Pancreas (tissue), 10 donors: ENCODE data around the gene MAGOH. TPM values are rescaled to one million over a fixed set of nuclear protein-coding genes. Genes with fewer than 3 reads are reported as not detected.

ENCODE experiments used
- ATAC-seq, 4 donors: fragments of 200-7000 bp; cut with Tn5 transposase; one replicate each; pipeline versions ENCODE4 v1.8.0 to v1.9.1; 2020; ENCODE audit warnings: mild to moderate bottlenecking in 4 of 4, moderate library complexity in 4 of 4
- DNase-seq, 6 donors: peaks; one replicate each; pipeline ENCODE4 v3.0.0-alpha.2; 2020
- FAIRE-seq: peaks from 2 replicates; lab custom pipeline; 2012; peaks lifted over from hg19 to GRCh38; lab: Jason Lieb, UNC
- H3K27ac ChIP-seq, 4 donors: fragments of 200-600 bp; sonication (generic); 1 replicate in 3 of 4; 2 replicates in 1 of 4; pipeline versions ENCODE4 v1.5.0 to v1.8.0; 2020
- H3K27me3 ChIP-seq, 4 donors: fragments of 200-600 bp; one replicate each; pipeline ENCODE4 v1.8.0; 2021
- H3K36me3 ChIP-seq, 3 donors: fragments of 200-600 bp; sonication (generic) in 1 of 3; one replicate each; pipeline versions ENCODE4 v1.5.0 to v1.8.0; 2020 to 2021
- H3K4me1 ChIP-seq, 3 donors: fragments of 200-600 bp; one replicate each; pipeline ENCODE4 v1.8.0; 2021
- H3K4me3 ChIP-seq, 4 donors: fragments of 200-600 bp; sonication (generic) in 2 of 4; one replicate each; pipeline versions ENCODE4 v1.5.0 to v1.8.0; 2020 to 2021
- H3K9me3 ChIP-seq, 4 donors: fragments of 200-600 bp; one replicate each; pipeline ENCODE4 v1.8.0; 2021
- WGBS, 2 donors: extraction: QIAGEN DNeasy Blood & Tissue Kit; methylation state at CpG; one replicate each; pipeline ENCODE4 v1.1.7; 2013; 5-methylcytosine and 5-hydroxymethylcytosine counted together
- intact Hi-C, 3 donors: fragments of 100-400 bp; cut with DNase I; formaldehyde crosslinking; loops; one replicate each; pipeline versions ENCODE4 v1.11.1 to v1.14.2; 2022
- polyA plus RNA-seq, 2 donors: library from polyadenylated mRNA; stranded (reverse); fragments of 200-250 nt; gene quantifications; one replicate each; pipeline ENCODE4 v1.2.3, GENCODE V29; 2013
- total RNA-seq, 6 donors: library from RNA; stranded (reverse); fragmentation: NEBNext Ultra II Directional in 4 of 6; extraction: Animal tissue kit (Norgen Biotek cat#: 25700) in 4 of 6; gene quantifications; one replicate each; pipeline versions ENCODE4 v1.2.1 to v1.2.4, GENCODE V29; 2021 to 2023
- TF ChIP-seq, protein P1 (sequence below), 4 donors: fragments of 200-600 bp; sonication (generic) in 3 of 4; IDR thresholded peaks; one replicate each; pipeline versions ENCODE4 v1.5.0 to v1.8.0; 2021; ENCODE audit warnings: antibody characterized with exemption in 4 of 4
- donor health status: healthy with polysubstance abuse.
- donor health status: DM: no; HTN: no; CAD: no; lungs with moderate emphysema.
- donor health status: DM: no; HTN: no; CAD: no.
- donor health status: control.
- donor health status: control.
- donor health status: Bipolar disorder and iron deficiency.
- donor health status: DM: yes; HTN: yes; CAD: no.
- donor health status: DM: no; HTN: no; CAD: no.
- donor health status: DM: no; HTN: no; CAD: no.
- donor health status: DM: yes; HTN: yes; CAD: no.

Gene MAGOH
- total and polyA plus RNA-seq, 8 donors = 7.8 to 56.3 (median 14.4) TPM

DNA sequence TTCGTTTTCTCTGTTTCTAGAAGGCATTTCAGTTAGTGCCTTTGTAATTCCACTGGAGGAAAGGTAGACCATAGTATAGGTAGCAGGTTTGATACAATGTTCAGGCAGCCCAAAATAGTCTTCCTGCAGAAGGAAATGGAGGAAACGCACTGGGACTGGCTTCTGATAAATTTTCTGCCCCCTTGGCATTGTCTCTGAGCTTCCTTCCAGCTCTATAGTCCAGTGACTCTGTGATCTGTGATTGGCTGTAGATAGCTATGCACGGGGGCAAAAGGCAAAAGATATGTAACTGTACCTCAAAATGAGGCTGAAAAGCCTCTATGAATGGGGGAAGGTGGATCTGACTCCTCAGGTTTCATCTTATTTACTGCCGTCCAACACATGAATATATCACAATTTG is 5.8 kb upstream of the MAGOH start:
- Histone ChIP-seq H3K36me3 (no peaks in the 10 kb centered on the region), H3K4me1 (peaks cover 0 to under 1% (median 0%) of the 10 kb centered on the region in 3 donors), H3K9me3 (no peaks in the 10 kb centered on the region), H3K4me3 (no peak overlapping the region), H3K27me3 (no peaks in the 10 kb centered on the region), H3K27ac (no peak overlapping the region)
- intact Hi-C loops = no loop called here
- FAIRE-seq = no peak
- TF ChIP-seq, protein P1, sequence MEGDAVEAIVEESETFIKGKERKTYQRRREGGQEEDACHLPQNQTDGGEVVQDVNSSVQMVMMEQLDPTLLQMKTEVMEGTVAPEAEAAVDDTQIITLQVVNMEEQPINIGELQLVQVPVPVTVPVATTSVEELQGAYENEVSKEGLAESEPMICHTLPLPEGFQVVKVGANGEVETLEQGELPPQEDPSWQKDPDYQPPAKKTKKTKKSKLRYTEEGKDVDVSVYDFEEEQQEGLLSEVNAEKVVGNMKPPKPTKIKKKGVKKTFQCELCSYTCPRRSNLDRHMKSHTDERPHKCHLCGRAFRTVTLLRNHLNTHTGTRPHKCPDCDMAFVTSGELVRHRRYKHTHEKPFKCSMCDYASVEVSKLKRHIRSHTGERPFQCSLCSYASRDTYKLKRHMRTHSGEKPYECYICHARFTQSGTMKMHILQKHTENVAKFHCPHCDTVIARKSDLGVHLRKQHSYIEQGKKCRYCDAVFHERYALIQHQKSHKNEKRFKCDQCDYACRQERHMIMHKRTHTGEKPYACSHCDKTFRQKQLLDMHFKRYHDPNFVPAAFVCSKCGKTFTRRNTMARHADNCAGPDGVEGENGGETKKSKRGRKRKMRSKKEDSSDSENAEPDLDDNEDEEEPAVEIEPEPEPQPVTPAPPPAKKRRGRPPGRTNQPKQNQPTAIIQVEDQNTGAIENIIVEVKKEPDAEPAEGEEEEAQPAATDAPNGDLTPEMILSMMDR (IDR thresholded peaks at IDR 0.05) = no peak
- ATAC-seq = no peak
- WGBS, 2 donors = 57 to 61% methylated on average over 4 of the region's 4 CpGs
- no peak for DNase-seq

DNA sequence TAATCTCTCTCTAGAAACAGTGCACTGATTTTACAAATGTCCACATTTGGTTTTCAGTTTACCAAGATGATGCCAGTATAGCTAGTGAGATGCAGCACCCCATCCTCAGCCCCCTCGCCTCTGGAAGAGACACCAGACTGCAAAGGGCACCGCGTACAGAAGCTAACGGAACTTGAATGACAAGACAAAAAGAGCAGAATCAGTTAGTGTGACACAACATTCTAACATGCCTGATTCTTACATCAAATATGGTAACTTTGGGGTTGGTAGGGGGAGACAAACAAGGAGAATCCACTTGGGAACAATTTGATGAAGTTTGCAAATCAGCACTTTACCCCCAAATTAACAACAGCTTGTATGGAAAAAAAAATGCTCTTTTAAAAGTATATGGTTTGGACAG is 4.1 kb upstream of the MAGOH start:
- DNase-seq = no peak
- no peak for ATAC-seq
- Histone ChIP-seq H3K27ac (no peak overlapping the region), H3K36me3 (no peaks in the 10 kb centered on the region), H3K4me1 (peaks cover 0 to 6% (median 2%) of the 10 kb centered on the region in 3 donors), H3K4me3 (no peak overlapping the region), H3K27me3 (no peaks in the 10 kb centered on the region), H3K9me3 (no peaks in the 10 kb centered on the region)
- 74 to 75% methylated on average over 4 of the region's 4 CpGs for WGBS, 2 donors
- TF ChIP-seq, protein P1 (IDR thresholded peaks at IDR 0.05) = no peak
- intact Hi-C loops = no loop called here
- no peak for FAIRE-seq

DNA sequence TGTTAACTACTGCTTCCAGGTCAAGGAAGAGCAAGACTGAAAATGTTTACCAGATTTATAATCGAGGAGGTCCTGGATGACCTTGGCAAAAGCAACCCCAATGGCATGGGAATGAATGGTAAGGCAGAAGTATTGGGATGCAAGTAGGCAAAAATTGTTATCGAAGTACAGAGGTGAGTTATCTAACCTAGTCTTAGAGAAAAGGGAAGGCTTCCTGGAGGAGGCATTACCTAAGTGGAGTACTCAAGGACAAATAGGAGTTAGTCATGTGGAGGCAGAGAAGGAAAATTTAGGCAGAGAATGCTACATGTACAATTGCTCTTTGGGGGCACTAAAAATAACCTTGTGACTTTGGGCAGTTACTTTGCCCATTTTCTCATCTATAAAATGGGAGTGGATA is 3.5 kb upstream of the MAGOH start:
- Histone ChIP-seq H3K9me3 (no peaks in the 10 kb centered on the region), H3K27ac (no peak overlapping the region), H3K4me3 (no peak overlapping the region), H3K4me1 (peaks cover 4 to 11% (median 5%) of the 10 kb centered on the region in 3 donors), H3K36me3 (no peaks in the 10 kb centered on the region), H3K27me3 (no peaks in the 10 kb centered on the region)
- TF ChIP-seq, protein P1 (IDR thresholded peaks at IDR 0.05) = no peak
- DNase-seq (no peak), ATAC-seq (no peak), FAIRE-seq (no peak)
- intact Hi-C loops = no loop called here
- 64 to 71% methylated on average over 2 of the region's 2 CpGs for WGBS, 2 donors

DNA sequence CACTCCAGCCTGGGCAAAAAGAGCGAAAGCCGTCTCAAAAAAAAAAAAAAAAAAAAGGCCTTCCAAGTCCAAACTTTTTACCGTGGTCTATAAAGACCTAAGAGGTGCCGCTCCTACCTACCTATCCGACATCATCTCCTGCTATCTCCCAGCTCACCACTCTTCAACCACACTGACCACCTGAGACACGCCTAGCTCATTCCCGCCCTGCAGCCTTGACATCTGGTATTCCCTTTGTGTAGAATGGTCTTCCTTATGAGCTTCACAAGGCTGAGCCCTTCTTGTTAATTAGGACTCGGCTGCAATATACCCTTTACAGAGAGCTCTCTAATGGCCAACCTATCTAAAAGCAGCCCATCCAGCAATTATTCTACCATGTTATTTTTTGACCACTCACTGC is 680 bp downstream of the MAGOH start:
- DNase-seq (no peak), ATAC-seq (no peak), FAIRE-seq (no peak)
- intact Hi-C loops = no loop called here
- peak overlapping the region; percentile 65 to 99 (median 86) for H3K4me3 ChIP-seq
- H3K9me3 ChIP-seq = no peaks in the 10 kb centered on the region
- peaks cover 5 to 16% (median 10%) of the 10 kb centered on the region in 3 donors for H3K4me1 ChIP-seq
- no peak overlapping the region for H3K27ac ChIP-seq
- H3K27me3 ChIP-seq = no peaks in the 10 kb centered on the region
- TF ChIP-seq, protein P1 (IDR thresholded peaks at IDR 0.05) = no peak
- peaks cover 0 to 21% (median 17%) of the 10 kb centered on the region in 3 donors for H3K36me3 ChIP-seq
- WGBS, 2 donors = 23 to 27% methylated on average over 8 of the region's 8 CpGs

DNA sequence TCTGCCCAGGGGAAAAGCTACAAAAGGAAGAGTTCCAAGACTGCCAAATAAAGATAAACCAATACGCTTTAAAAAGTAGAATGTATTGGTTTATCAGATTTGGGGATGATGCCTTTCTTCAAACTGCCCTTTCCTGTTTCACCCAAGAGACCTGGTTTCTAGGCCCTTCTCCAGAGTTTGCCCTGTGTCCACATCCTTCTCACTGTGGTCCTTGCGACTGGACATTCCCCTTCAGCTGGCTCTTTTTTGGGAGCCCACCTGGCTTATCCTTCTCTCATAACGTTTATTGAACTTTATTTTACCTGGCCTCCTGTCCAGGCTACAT is 17.4 kb downstream of the MAGOH start:
- WGBS, 2 donors = 30 to 34% methylated on average over 3 of the region's 3 CpGs
- peaks cover 0 to 10% (median 3%) of the 10 kb centered on the region in 3 donors for H3K4me1 ChIP-seq
- FAIRE-seq (no peak), ATAC-seq (no peak), DNase-seq (no peak)
- peak overlapping the region; percentile 51 to 100 (median 64) for H3K4me3 ChIP-seq
- peak overlapping the region; percentile 82 to 98 (median 91) for H3K27ac ChIP-seq
- H3K9me3 ChIP-seq = no peaks in the 10 kb centered on the region
- no peaks in the 10 kb centered on the region for H3K36me3 ChIP-seq
- H3K27me3 ChIP-seq = no peaks in the 10 kb centered on the region
- intact Hi-C loops = no loop called here
- TF ChIP-seq, protein P1 (IDR thresholded peaks at IDR 0.05) = no peak
